ENCODE measurements around the gene LRFN5. TPM values are rescaled to one million over a fixed set of nuclear protein-coding genes. Genes with fewer than 3 reads are reported as not detected.

Gene LRFN5
- total RNA-seq, 1 donor from 2014 or later, result 13.3 TPM

DNA sequence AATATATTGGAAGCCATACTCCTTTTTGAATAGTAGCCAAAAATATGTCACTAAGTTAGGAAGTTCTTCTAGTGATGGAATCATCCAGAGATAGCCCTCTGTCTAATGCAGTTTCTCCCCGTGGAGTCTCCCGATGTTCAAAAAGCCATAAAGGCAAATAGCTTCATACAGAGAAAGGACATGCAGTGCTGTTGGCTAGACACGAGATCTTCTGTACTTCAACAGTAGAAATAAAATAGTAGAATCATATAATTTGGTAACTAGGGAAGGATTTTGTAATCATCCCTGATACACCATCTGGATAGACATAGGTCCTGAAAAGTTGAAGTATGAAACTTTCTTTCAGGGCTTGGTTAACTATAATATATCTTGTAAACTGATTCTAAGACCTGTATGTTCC, 27.6 kb downstream of the LRFN5 start:
- H3K4me3 Mint-ChIP-seq (ENCODE audit: unreplicated experiment), result no peak overlapping the region
- H3K4me1 Mint-ChIP-seq (ENCODE audit: unreplicated experiment), result no peaks in the 10 kb centered on the region
- H3K27me3 Mint-ChIP-seq (ENCODE audit: unreplicated experiment), result peaks cover 1% of the 10 kb centered on the region
- no peak for TF ChIP-seq CTCF (IDR thresholded peaks at IDR 0.05; ENCODE audit: unreplicated experiment)
- no peak for DNase-seq (ENCODE audit: low spot score)
- no peaks in the 10 kb centered on the region for H3K9me3 Mint-ChIP-seq (ENCODE audit: unreplicated experiment)
- no peak overlapping the region for H3K27ac Mint-ChIP-seq (ENCODE audit: unreplicated experiment)
- no peaks in the 10 kb centered on the region for H3K36me3 Mint-ChIP-seq (ENCODE audit: low read depth, unreplicated experiment)

GRCh38 chr14:41636492-41637392, 30.1 kb downstream of the LRFN5 start:
- TF ChIP-seq CTCF (IDR thresholded peaks at IDR 0.05; ENCODE audit: unreplicated experiment), result no peak
- no peak for DNase-seq (ENCODE audit: low spot score)
- Mint-ChIP-seq H3K4me3 (ENCODE audit: unreplicated experiment) (no peak overlapping the region), H3K27me3 (ENCODE audit: unreplicated experiment) (peaks cover 3% of the 10 kb centered on the region), H3K36me3 (ENCODE audit: low read depth, unreplicated experiment) (no peaks in the 10 kb centered on the region), H3K4me1 (ENCODE audit: unreplicated experiment) (no peaks in the 10 kb centered on the region), H3K9me3 (ENCODE audit: unreplicated experiment) (no peaks in the 10 kb centered on the region), H3K27ac (ENCODE audit: unreplicated experiment) (no peak overlapping the region)

GRCh38 chr14:41641690-41642089, 35.0 kb downstream of the LRFN5 start:
- no peak for DNase-seq (ENCODE audit: low spot score)
- peaks cover 2% of the 10 kb centered on the region for H3K27me3 Mint-ChIP-seq (ENCODE audit: unreplicated experiment)
- H3K9me3 Mint-ChIP-seq (ENCODE audit: unreplicated experiment), result no peaks in the 10 kb centered on the region
- H3K4me1 Mint-ChIP-seq (ENCODE audit: unreplicated experiment), result no peaks in the 10 kb centered on the region
- TF ChIP-seq CTCF (IDR thresholded peaks at IDR 0.05; ENCODE audit: unreplicated experiment), result no peak
- H3K4me3 Mint-ChIP-seq (ENCODE audit: unreplicated experiment), result no peak overlapping the region
- H3K36me3 Mint-ChIP-seq (ENCODE audit: low read depth, unreplicated experiment), result no peaks in the 10 kb centered on the region
- H3K27ac Mint-ChIP-seq (ENCODE audit: unreplicated experiment), result no peak overlapping the region

DNA sequence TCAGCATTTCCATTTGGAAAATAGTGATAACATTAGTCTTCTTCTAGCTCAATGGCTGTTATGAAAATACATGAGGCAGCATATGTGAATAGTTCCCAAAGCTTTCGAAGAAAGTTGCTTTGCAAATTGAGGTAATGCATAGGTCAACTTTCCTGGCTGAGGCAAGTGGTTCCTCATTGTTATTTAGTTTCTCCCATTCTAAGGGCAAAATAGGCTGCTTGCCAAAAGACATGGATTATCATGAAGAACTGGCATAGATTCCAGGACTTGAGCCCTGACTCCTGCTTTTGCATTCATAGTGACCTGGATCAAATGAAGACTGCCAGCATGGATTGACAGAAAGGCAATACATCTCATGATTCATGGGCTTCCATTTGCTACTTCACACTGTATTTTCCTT, 35.7 kb downstream of the LRFN5 start:
- Mint-ChIP-seq H3K27me3 (ENCODE audit: unreplicated experiment) (peaks cover 2% of the 10 kb centered on the region), H3K27ac (ENCODE audit: unreplicated experiment) (no peak overlapping the region), H3K4me3 (ENCODE audit: unreplicated experiment) (no peak overlapping the region), H3K36me3 (ENCODE audit: low read depth, unreplicated experiment) (no peaks in the 10 kb centered on the region), H3K4me1 (ENCODE audit: unreplicated experiment) (no peaks in the 10 kb centered on the region), H3K9me3 (ENCODE audit: unreplicated experiment) (no peaks in the 10 kb centered on the region)
- DNase-seq (ENCODE audit: low spot score), result no peak
- no peak for TF ChIP-seq CTCF (IDR thresholded peaks at IDR 0.05; ENCODE audit: unreplicated experiment)

DNA sequence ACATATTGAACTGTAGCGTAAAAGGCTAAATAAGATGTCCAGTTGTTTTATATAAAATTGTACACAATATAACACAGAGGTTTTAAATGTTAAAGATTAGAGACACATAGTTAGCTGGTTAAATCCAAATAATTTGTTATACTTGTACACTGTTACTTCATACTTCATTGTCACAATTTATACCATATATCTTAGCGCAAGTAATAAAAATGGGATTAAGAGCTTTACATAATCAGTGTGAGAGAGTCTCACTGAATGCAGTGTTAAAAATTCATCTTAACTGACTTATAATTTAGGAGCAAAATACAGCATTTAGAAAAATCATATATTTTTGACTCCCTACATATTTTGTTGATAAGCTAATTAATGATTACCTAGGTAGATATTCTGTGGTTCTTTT, 36.1 kb downstream of the LRFN5 start:
- Mint-ChIP-seq H3K36me3 (ENCODE audit: low read depth, unreplicated experiment) (no peaks in the 10 kb centered on the region), H3K9me3 (ENCODE audit: unreplicated experiment) (no peaks in the 10 kb centered on the region), H3K27me3 (ENCODE audit: unreplicated experiment) (peaks cover 2% of the 10 kb centered on the region), H3K27ac (ENCODE audit: unreplicated experiment) (no peak overlapping the region), H3K4me1 (ENCODE audit: unreplicated experiment) (no peaks in the 10 kb centered on the region), H3K4me3 (ENCODE audit: unreplicated experiment) (no peak overlapping the region)
- no peak for DNase-seq (ENCODE audit: low spot score)
- no peak for TF ChIP-seq CTCF (IDR thresholded peaks at IDR 0.05; ENCODE audit: unreplicated experiment)
